HFF-Myc (cell line): ENCODE data around the gene FAM78A.

ENCODE experiments used
- DNase-seq: peaks from one replicate; pipeline ENCODE4 v3.0.0-alpha.2; 2011; ENCODE audit warnings: low read depth; ENCODE audit errors: extremely low read depth
- H3K4me3 ChIP-seq: replicated peaks from 2 replicates; pipeline ENCODE4 v1.5.1; 2011; ENCODE audit warnings: low read depth, mild to moderate bottlenecking, control low read depth, low read length
- CTCF ChIP-seq: IDR thresholded peaks from 2 replicates; pipeline ENCODE4 v1.5.1; 2012; ENCODE audit warnings: mild to moderate bottlenecking, low read depth, low read length, control low read depth; ENCODE audit errors: missing control alignments

FAM78A gene

DNA sequence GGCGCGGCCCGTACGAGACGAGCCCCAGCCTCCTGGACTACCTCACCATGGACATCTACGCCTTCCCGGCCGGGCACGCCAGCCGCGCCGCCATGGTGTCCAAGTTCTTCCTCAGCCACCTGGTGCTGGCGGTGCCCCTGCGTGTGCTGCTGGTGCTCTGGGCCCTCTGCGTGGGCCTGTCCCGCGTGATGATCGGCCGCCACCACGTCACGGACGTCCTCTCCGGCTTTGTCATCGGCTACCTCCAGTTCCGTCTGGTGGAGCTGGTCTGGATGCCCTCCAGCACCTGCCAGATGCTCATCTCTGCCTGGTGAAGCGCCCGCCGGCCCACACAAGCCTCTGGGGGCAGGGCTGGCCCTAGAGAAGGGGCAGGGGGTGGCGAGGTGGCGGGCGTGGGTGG, 31.7 kb upstream of the FAM78A start:
- H3K4me3 ChIP-seq, result no peak overlapping the region
- TF ChIP-seq CTCF, result no peak
- no peak for DNase-seq

DNA sequence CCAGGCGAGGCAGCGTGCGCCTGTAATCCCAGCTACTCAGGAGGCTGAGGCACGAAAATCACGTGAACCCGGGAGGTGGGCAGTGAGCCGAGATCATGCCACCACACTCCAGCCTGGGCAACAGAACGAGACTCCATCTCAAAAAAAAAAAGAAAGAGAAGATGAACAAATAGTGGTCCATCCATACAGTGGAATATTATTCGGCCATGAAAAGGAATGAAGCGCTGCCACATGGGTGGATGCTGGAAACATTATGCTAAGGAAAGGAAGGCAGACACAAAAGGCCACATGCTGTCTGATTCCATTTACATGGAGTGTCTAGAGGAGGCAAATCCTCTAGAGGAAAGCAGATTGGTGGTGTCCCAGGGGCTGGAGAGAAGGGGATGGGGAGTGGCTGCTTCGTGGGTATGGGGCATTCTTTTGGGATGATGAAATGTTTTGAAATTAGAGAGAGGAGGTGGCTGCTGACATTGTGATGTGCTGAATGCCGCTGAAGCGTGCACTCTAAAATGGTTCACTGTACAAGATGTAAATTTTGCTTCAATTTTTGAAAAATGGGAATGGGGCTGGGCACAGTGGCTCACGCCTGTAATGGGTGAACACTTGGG, 30.2 kb upstream of the FAM78A start:
- DNase-seq, result no peak
- TF ChIP-seq CTCF, result no peak
- no peak overlapping the region for H3K4me3 ChIP-seq

DNA sequence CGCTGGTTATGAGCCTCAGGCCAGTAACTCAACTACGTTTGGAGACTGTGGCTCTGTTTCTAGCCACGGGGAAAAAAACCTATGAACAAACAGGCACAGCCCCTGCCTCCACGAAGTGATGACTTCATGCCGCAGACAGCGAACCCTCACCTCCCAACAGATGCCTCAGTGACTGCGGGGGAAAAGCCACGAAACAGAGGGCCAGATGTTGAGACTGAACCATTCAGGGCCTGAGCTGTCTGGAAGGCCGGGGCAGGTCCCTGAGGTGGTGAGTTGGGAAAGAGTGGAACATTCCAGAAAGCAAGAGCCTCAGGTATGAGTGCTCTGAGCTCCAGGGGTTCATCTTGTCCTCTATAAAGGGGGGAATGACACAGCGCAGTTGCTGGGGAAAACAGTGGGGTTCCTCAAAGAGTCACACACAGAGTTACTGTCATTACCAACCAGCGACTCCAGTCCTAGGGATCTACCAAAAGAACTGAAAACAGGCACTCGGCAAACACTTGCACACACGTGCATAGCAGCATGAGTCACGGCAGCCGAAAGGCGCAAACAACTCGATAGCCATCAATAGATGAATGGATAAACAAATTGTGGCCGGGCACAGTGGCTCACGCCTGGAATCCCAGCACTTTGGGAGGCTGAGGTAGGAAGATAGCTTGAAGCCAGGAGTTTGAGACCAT, 28.5 kb upstream of the FAM78A start:
- no peak overlapping the region for H3K4me3 ChIP-seq
- no peak for TF ChIP-seq CTCF
- DNase-seq, result peak; percentile 58

- no peak for TF ChIP-seq CTCF
- H3K4me3 ChIP-seq, result no peak overlapping the region
- DNase-seq, result no peak
Observed at GRCh38 chr9:131303381-131304321, 27.3 kb upstream of the FAM78A start.

DNA sequence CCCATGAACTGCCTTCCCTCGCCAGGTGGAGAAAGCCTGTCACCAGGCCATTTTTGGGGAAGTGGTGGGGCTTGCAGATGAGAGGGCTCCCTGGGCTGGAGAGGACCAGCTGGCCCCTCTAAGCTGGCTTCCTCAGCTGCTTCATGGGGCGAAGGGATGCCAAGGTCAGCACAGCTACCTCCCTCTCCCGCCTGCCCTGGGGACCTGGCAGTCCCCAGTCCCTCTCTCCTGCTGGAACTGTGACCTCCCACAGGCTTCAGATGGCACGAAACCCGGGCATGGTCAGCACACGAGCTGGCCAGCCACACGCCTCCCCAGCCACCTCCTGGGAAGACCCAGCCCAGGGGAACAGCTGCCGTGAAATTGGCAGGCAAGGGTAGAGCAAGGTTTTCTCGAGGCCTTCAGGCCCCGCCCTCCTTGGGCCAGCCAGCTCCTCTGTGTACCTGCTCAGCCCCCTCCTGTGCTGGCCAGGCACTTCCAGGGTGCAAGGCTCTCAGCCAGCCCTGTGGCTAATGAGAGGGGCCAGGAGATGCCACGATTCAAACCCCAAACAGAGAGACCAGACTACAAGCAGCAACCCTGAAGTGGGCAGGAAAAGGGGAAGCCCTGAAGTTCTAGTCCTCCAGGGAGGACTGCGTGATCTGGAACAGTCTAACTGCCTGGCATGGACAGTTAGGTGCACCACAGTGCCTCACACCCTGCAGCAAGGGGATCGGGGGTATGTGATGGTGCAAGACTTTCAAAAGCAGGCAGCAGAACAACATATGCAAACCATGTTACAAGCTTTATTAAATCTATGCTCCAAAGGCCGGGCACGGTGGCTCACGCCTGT, 26.1 kb upstream of the FAM78A start:
- TF ChIP-seq CTCF, result no peak
- no peak for DNase-seq

GRCh38 chr9:131300444-131300843, 24.1 kb upstream of the FAM78A start:
- no peak overlapping the region for H3K4me3 ChIP-seq

More for the DNA sequence above, 26.1 kb upstream of the FAM78A start:
- no peak overlapping the region for H3K4me3 ChIP-seq

More at GRCh38 chr9:131300444-131300843, 24.1 kb upstream of the FAM78A start:
- DNase-seq, result no peak
- TF ChIP-seq CTCF, result no peak
